SK-N-SH (cell line): ENCODE measurements around the gene FAM107B. TPM values are rescaled to one million over a fixed set of nuclear protein-coding genes. Genes with fewer than 3 reads are reported as not detected.

ENCODE experiments used
- CTCF ChIA-PET: fragments of 300-600, 350-600 bp; formaldehyde crosslinking; extraction: SDS; loops from one replicate; lab custom pipeline; 2021; lab: Yijun Ruan, JAX
- POLR2A ChIA-PET: fragments of 350-600 bp; sonication (Branson Sonifier 250); formaldehyde crosslinking; extraction: SDS; loops from one replicate; lab custom pipeline; 2020; ENCODE audit warnings: antibody characterized with exemption, inconsistent platforms; lab: Yijun Ruan, JAX
- DNase-seq: peaks from one replicate; pipeline ENCODE4 v3.0.0; 2012
- H2AFZ ChIP-seq: fragments of 200-600 bp; sonication (generic); 2 replicates; pipeline ENCODE4 v1.8.1; 2016; ENCODE audit warnings: antibody characterized with exemption, mild to moderate bottlenecking, low read depth
- H3F3A ChIP-seq: fragments of 200-600 bp; sonication (generic); replicated peaks from 2 replicates; pipeline ENCODE3; 2016; ENCODE audit warnings: antibody characterized with exemption, mild to moderate bottlenecking; ENCODE audit not compliant: insufficient read depth
- H3K27ac ChIP-seq, 2 experiments: fragments of 200-500 bp in 1 of 2; fragments of 200-600 bp in 1 of 2; sonication (Bioruptor generic) in 1 of 2; sonication (generic), shearing (Covaris generic) in 1 of 2; 2 replicates each; pipeline versions ENCODE4 v1.5.1 to v1.6.1; 2014 to 2016; ENCODE audit warnings: low read depth in 2 of 2, inconsistent platforms in 1 of 2, low read length in 1 of 2, mild to moderate bottlenecking in 1 of 2, mixed read lengths in 1 of 2
- H3K27me3 ChIP-seq: fragments of 200-600 bp; sonication (generic), shearing (Covaris generic); 2 replicates; pipeline ENCODE4 v1.6.1; 2016; ENCODE audit warnings: mixed run types; ENCODE audit not compliant: insufficient read depth
- H3K36me3 ChIP-seq, 2 experiments: fragments of 200-500 bp in 1 of 2; fragments of 200-600 bp in 1 of 2; sonication (Bioruptor generic) in 1 of 2; sonication (generic) in 1 of 2; replicated peaks in 1 of 2; 2 replicates each; pipeline versions ENCODE3 to v1.5.1; 2014 to 2016; ENCODE audit warnings: low read length in 1 of 2, mild to moderate bottlenecking in 1 of 2; ENCODE audit not compliant: insufficient read depth in 2 of 2, control insufficient read depth in 1 of 2
- H3K4me1 ChIP-seq, 2 experiments: fragments of 200-500 bp in 1 of 2; fragments of 200-600 bp in 1 of 2; sonication (Bioruptor generic) in 1 of 2; sonication (generic), shearing (Covaris generic) in 1 of 2; 2 replicates each; pipeline versions ENCODE4 v1.5.1 to v1.6.1; 2014 to 2016; ENCODE audit warnings: low read depth in 1 of 2, low read length in 1 of 2, mixed run types in 1 of 2; ENCODE audit not compliant: insufficient read depth in 2 of 2, control insufficient read depth in 1 of 2
- H3K4me2 ChIP-seq: fragments of 200-600 bp; sonication (generic), shearing (Covaris generic); 2 replicates; pipeline ENCODE4 v1.6.1; 2017; ENCODE audit warnings: mixed run types
- H3K4me3 ChIP-seq, 2 experiments: fragments of 200-500 bp in 1 of 2; fragments of 200-600 bp in 1 of 2; sonication (Bioruptor generic) in 1 of 2; sonication (generic), shearing (Covaris generic) in 1 of 2; 2 replicates each; pipeline versions ENCODE4 v1.5.1 to v1.8.1; 2014 to 2016; ENCODE audit warnings: low read depth in 2 of 2, inconsistent platforms in 1 of 2, low read length in 1 of 2, mild to moderate bottlenecking in 1 of 2, mixed read lengths in 1 of 2, moderate library complexity in 1 of 2
- H3K79me2 ChIP-seq: fragments of 200-600 bp; sonication (generic); 2 replicates; pipeline ENCODE4 v1.8.1; 2017; ENCODE audit warnings: mild to moderate bottlenecking; ENCODE audit not compliant: insufficient read depth
- H3K9ac ChIP-seq: fragments of 200-600 bp; sonication (generic); 2 replicates; pipeline ENCODE4 v1.6.1; 2017; ENCODE audit warnings: mixed run types
- H3K9me2 ChIP-seq: fragments of 200-600 bp; sonication (generic); 2 replicates; pipeline ENCODE4 v1.6.1; 2017; ENCODE audit warnings: mixed run types
- H3K9me3 ChIP-seq: fragments of 200-600 bp; sonication (generic); 2 replicates; pipeline ENCODE4 v1.6.1; 2017; ENCODE audit warnings: mixed run types, mild to moderate bottlenecking, moderate library complexity
- H4K20me1 ChIP-seq: fragments of 200-600 bp; sonication (generic); 2 replicates; pipeline ENCODE4 v1.6.1; 2017; ENCODE audit warnings: mild to moderate bottlenecking, mixed run types; ENCODE audit not compliant: insufficient read depth
- CHD2 ChIP-seq: fragments of 150-350 bp; IDR thresholded peaks from 2 replicates; pipeline ENCODE4 v1.6.1; 2018; ENCODE audit warnings: low read length; ENCODE audit not compliant: partially characterized antibody
- EZH2phosphoT487 ChIP-seq: fragments of 200-600 bp; sonication (generic); IDR thresholded peaks from 2 replicates; pipeline ENCODE4 v1.6.1; 2017; ENCODE audit warnings: low read depth, mixed run types, mild to moderate bottlenecking, antibody characterized with exemption, moderate library complexity, borderline replicate concordance
- FOXM1 ChIP-seq: IDR thresholded peaks from 2 replicates; pipeline ENCODE4 v1.4.0; 2012; ENCODE audit warnings: low read depth, mild to moderate bottlenecking
- GABPA ChIP-seq: IDR thresholded peaks from 2 replicates; pipeline ENCODE4 v1.4.0; 2012; ENCODE audit warnings: low read depth, mild to moderate bottlenecking
- GATA2 ChIP-seq: sonication (generic); formaldehyde crosslinking; IDR thresholded peaks from 2 replicates; pipeline ENCODE4 v1.5.0; 2020; ENCODE audit warnings: mild to moderate bottlenecking, missing genetic modification reagents
- MXI1 ChIP-seq: IDR thresholded peaks from 2 replicates; pipeline ENCODE4 v1.6.1; 2012; ENCODE audit warnings: mild to moderate bottlenecking, low read depth, low read length, improper control_type of control experiment
- NRF1 ChIP-seq: IDR thresholded peaks from 2 replicates; pipeline ENCODE4 v1.6.1; 2012; ENCODE audit warnings: low read depth, mild to moderate bottlenecking, low read length
- RCOR1 ChIP-seq: fragments of 150-350 bp; IDR thresholded peaks from 2 replicates; pipeline ENCODE4 v1.6.1; 2017; ENCODE audit warnings: antibody characterized with exemption, low read length
- RXRA ChIP-seq: IDR thresholded peaks from 2 replicates; pipeline ENCODE4 v1.4.0; 2012; ENCODE audit warnings: low read depth, mild to moderate bottlenecking, borderline replicate concordance
- TAF1 ChIP-seq: IDR thresholded peaks from 2 replicates; pipeline ENCODE4 v1.6.1; 2012; ENCODE audit warnings: low read depth, mild to moderate bottlenecking, low read length, moderate library complexity, borderline replicate concordance
- YY1 ChIP-seq: IDR thresholded peaks from 2 replicates; pipeline ENCODE4 v1.4.0; 2012; ENCODE audit warnings: low read depth, mild to moderate bottlenecking
- WGBS: methylation state at CpG from one replicate; pipeline ENCODE4 v1.1.6; 2017; ENCODE audit warnings: low lambda C conversion rate; 5-methylcytosine and 5-hydroxymethylcytosine counted together
- polyA plus RNA-seq, 3 experiments: library from polyadenylated mRNA; depleted of rRNA; stranded (reverse); fragments of >200 nt; gene quantifications; 2 replicates each; pipeline ENCODE4 v1.2.3, GENCODE V29; 2012
- TF ChIP-seq, protein P1 (sequence below): IDR thresholded peaks from 2 replicates; pipeline ENCODE4 v1.4.0; 2012; ENCODE audit warnings: low read depth, borderline replicate concordance
- TF ChIP-seq, protein P2 (sequence below): IDR thresholded peaks from 2 replicates; pipeline ENCODE4 v1.6.1; 2012; ENCODE audit warnings: mild to moderate bottlenecking, low read depth, low read length, moderate library complexity
- TF ChIP-seq, protein P3 (sequence below): fragments of 200-600 bp; sonication (generic); IDR thresholded peaks from 2 replicates; pipeline ENCODE4 v1.6.1; 2017; ENCODE audit warnings: antibody characterized with exemption, mild to moderate bottlenecking, moderate library complexity
- TF ChIP-seq, protein P4 (sequence below): fragments of 150-350 bp; IDR thresholded peaks from 2 replicates; pipeline ENCODE4 v1.6.1; 2016; ENCODE audit warnings: mild to moderate bottlenecking, low read depth, low read length
- TF ChIP-seq, protein P5 (sequence below): fragments of 150-350 bp; IDR thresholded peaks from 2 replicates; pipeline ENCODE4 v1.6.1; 2017; ENCODE audit warnings: antibody characterized with exemption, low read length, low read depth, borderline replicate concordance

Gene FAM107B
- polyA plus RNA-seq, 1 of the 3 experiments (the other 2 are of a cell fraction) = 1.0 TPM

DNA sequence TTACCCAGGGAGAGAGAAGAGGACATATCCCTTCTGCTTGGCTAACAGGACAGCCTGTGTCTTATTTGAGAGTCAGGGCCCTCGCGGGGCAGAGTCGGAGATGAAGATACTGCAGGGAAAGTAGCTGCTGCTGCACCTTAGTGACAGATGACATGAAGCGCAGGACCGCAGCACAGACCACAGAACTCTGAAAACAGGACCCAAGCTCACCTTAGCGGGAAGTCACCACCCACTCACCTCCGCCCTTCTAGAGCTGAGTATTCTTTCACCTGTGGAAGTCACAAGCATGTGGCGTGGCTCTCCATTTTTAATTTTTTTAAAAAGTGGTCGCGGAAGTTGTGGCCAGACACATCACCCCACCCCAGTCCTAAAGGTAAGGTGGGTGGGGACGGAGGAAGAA lies 191.4 kb downstream of the FAM107B start:
- no peak overlapping the region for H2AFZ ChIP-seq
- H3K4me1 ChIP-seq = peaks cover 8 to 9% of the 10 kb centered on the region in 2 experiments; a peak in 2 of 4 replicates
- WGBS = 89% methylated on average over 11 of the region's 11 CpGs
- ChIA-PET CTCF (no interaction called here), POLR2A (no interaction called here)
- H4K20me1 ChIP-seq = no peaks in the 10 kb centered on the region
- no peak overlapping the region for H3K9ac ChIP-seq
- H3K4me2 ChIP-seq = no peak overlapping the region
- DNase-seq = no peak
- no peaks in the 10 kb centered on the region for H3K79me2 ChIP-seq
- H3K9me2 ChIP-seq = no peaks in the 10 kb centered on the region
- H3K4me3 ChIP-seq = no peak overlapping the region
- no peaks in the 10 kb centered on the region for H3K36me3 ChIP-seq
- no peaks in the 10 kb centered on the region for H3K9me3 ChIP-seq
- H3K27ac ChIP-seq = no peak overlapping the region
- TF ChIP-seq GATA2 (CRISPR knock-in tag) (no peak), RCOR1 (no peak), TAF1 (no peak), EZH2phosphoT487 (no peak), CHD2 (no peak), NRF1 (no peak), GABPA (no peak), RXRA (no peak), FOXM1 (no peak), YY1 (no peak), MXI1 (no peak)
- TF ChIP-seq, protein P1, sequence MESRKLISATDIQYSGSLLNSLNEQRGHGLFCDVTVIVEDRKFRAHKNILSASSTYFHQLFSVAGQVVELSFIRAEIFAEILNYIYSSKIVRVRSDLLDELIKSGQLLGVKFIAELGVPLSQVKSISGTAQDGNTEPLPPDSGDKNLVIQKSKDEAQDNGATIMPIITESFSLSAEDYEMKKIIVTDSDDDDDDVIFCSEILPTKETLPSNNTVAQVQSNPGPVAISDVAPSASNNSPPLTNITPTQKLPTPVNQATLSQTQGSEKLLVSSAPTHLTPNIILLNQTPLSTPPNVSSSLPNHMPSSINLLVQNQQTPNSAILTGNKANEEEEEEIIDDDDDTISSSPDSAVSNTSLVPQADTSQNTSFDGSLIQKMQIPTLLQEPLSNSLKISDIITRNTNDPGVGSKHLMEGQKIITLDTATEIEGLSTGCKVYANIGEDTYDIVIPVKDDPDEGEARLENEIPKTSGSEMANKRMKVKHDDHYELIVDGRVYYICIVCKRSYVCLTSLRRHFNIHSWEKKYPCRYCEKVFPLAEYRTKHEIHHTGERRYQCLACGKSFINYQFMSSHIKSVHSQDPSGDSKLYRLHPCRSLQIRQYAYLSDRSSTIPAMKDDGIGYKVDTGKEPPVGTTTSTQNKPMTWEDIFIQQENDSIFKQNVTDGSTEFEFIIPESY = no peak
- TF ChIP-seq, protein P2, sequence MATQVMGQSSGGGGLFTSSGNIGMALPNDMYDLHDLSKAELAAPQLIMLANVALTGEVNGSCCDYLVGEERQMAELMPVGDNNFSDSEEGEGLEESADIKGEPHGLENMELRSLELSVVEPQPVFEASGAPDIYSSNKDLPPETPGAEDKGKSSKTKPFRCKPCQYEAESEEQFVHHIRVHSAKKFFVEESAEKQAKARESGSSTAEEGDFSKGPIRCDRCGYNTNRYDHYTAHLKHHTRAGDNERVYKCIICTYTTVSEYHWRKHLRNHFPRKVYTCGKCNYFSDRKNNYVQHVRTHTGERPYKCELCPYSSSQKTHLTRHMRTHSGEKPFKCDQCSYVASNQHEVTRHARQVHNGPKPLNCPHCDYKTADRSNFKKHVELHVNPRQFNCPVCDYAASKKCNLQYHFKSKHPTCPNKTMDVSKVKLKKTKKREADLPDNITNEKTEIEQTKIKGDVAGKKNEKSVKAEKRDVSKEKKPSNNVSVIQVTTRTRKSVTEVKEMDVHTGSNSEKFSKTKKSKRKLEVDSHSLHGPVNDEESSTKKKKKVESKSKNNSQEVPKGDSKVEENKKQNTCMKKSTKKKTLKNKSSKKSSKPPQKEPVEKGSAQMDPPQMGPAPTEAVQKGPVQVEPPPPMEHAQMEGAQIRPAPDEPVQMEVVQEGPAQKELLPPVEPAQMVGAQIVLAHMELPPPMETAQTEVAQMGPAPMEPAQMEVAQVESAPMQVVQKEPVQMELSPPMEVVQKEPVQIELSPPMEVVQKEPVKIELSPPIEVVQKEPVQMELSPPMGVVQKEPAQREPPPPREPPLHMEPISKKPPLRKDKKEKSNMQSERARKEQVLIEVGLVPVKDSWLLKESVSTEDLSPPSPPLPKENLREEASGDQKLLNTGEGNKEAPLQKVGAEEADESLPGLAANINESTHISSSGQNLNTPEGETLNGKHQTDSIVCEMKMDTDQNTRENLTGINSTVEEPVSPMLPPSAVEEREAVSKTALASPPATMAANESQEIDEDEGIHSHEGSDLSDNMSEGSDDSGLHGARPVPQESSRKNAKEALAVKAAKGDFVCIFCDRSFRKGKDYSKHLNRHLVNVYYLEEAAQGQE = no peak
- TF ChIP-seq, protein P3, sequence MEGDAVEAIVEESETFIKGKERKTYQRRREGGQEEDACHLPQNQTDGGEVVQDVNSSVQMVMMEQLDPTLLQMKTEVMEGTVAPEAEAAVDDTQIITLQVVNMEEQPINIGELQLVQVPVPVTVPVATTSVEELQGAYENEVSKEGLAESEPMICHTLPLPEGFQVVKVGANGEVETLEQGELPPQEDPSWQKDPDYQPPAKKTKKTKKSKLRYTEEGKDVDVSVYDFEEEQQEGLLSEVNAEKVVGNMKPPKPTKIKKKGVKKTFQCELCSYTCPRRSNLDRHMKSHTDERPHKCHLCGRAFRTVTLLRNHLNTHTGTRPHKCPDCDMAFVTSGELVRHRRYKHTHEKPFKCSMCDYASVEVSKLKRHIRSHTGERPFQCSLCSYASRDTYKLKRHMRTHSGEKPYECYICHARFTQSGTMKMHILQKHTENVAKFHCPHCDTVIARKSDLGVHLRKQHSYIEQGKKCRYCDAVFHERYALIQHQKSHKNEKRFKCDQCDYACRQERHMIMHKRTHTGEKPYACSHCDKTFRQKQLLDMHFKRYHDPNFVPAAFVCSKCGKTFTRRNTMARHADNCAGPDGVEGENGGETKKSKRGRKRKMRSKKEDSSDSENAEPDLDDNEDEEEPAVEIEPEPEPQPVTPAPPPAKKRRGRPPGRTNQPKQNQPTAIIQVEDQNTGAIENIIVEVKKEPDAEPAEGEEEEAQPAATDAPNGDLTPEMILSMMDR = no peak
- TF ChIP-seq, protein P4, sequence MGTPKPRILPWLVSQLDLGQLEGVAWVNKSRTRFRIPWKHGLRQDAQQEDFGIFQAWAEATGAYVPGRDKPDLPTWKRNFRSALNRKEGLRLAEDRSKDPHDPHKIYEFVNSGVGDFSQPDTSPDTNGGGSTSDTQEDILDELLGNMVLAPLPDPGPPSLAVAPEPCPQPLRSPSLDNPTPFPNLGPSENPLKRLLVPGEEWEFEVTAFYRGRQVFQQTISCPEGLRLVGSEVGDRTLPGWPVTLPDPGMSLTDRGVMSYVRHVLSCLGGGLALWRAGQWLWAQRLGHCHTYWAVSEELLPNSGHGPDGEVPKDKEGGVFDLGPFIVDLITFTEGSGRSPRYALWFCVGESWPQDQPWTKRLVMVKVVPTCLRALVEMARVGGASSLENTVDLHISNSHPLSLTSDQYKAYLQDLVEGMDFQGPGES = no peak
- TF ChIP-seq, protein P5, sequence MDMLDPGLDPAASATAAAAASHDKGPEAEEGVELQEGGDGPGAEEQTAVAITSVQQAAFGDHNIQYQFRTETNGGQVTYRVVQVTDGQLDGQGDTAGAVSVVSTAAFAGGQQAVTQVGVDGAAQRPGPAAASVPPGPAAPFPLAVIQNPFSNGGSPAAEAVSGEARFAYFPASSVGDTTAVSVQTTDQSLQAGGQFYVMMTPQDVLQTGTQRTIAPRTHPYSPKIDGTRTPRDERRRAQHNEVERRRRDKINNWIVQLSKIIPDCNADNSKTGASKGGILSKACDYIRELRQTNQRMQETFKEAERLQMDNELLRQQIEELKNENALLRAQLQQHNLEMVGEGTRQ = no peak
- H3F3A ChIP-seq = no peaks in the 10 kb centered on the region
- H3K27me3 ChIP-seq = no peaks in the 10 kb centered on the region
